ENCODE measurements around the gene SMLR1. TPM values are rescaled to one million over a fixed set of nuclear protein-coding genes. Genes with fewer than 3 reads are reported as not detected.

Gene SMLR1
- total RNA-seq, 1 donor from 2014 or later: not detected

DNA sequence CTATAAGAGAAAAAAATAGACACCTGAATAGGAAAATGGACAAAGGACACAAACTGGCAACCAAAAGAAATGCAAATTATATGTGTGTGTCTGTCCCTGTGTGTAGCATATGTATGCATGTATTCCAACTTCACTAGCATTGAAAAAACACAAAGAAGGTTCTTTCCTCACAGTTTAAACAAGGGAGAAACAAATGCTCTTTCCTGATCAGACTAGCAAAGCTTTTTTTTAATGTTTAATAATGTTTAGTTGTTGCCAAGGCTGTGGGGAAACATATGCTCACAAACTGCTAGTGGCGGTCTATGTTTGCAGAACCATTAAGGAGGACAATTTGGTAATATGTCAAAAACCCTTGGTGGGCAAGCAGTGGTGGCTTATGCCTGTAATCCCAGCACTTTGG is 22.4 kb downstream of the SMLR1 start:
- Histone ChIP-seq H3K36me3 (no peaks in the 10 kb centered on the region), H3K9me3 (no peaks in the 10 kb centered on the region), H3K27me3 (ENCODE audit: low read depth) (no peaks in the 10 kb centered on the region), H3K4me3 (no peak overlapping the region), H3K27ac (no peak overlapping the region), H3K4me1 (no peaks in the 10 kb centered on the region)
- DNase-seq (no peak), ATAC-seq (no peak)
- intact Hi-C loops (cut with DNase I): no loop called here
- no peak for TF ChIP-seq CTCF (IDR thresholded peaks at IDR 0.05)

DNA sequence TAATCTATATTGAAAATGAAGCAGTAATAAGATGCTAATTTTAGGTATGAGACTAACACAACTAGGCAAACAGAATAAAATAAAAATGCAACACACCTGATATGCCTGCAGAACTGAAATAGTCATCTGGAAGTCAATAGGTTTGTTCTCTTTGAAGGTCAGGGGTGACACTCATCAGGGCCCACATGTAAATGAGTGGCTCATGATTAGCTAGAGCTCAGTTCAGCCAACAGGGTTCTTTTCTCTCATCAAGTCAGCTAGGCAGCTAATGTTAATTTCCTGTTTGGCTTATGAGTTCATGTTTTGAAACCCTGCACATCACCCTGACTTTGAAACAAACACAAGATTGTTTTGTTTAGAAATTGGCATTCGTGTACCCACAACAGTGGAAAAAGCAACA is 23.8 kb downstream of the SMLR1 start:
- Histone ChIP-seq H3K27ac (no peak overlapping the region), H3K27me3 (ENCODE audit: low read depth) (no peaks in the 10 kb centered on the region), H3K4me3 (no peak overlapping the region), H3K9me3 (no peaks in the 10 kb centered on the region), H3K36me3 (peaks cover 6% of the 10 kb centered on the region), H3K4me1 (no peaks in the 10 kb centered on the region)
- ATAC-seq (no peak), DNase-seq (no peak)
- intact Hi-C loops (cut with DNase I): no loop called here
- TF ChIP-seq CTCF (IDR thresholded peaks at IDR 0.05): no peak

GRCh38 chr6:130852844-130853554 is 25.8 kb downstream of the SMLR1 start:
- ATAC-seq: no peak
- Histone ChIP-seq H3K4me3 (no peak overlapping the region), H3K27me3 (ENCODE audit: low read depth) (no peaks in the 10 kb centered on the region), H3K9me3 (no peaks in the 10 kb centered on the region), H3K27ac (no peak overlapping the region), H3K4me1 (no peaks in the 10 kb centered on the region), H3K36me3 (peaks cover 6% of the 10 kb centered on the region)
- DNase-seq: no peak
- TF ChIP-seq CTCF (IDR thresholded peaks at IDR 0.05): no peak
- intact Hi-C loops (cut with DNase I): no loop called here

- no peaks in the 10 kb centered on the region for H3K4me1 ChIP-seq
- DNase-seq: no peak
- no peaks in the 10 kb centered on the region for H3K27me3 ChIP-seq (ENCODE audit: low read depth)
- no peak overlapping the region for H3K27ac ChIP-seq
- intact Hi-C loops (cut with DNase I): no loop called here
- H3K9me3 ChIP-seq: no peaks in the 10 kb centered on the region
- no peak for TF ChIP-seq CTCF (IDR thresholded peaks at IDR 0.05)
- ATAC-seq: no peak
- H3K36me3 ChIP-seq: peaks cover 6% of the 10 kb centered on the region
- H3K4me3 ChIP-seq: no peak overlapping the region
Measured at GRCh38 chr6:130853555-130854183, 26.5 kb downstream of the SMLR1 start.

DNA sequence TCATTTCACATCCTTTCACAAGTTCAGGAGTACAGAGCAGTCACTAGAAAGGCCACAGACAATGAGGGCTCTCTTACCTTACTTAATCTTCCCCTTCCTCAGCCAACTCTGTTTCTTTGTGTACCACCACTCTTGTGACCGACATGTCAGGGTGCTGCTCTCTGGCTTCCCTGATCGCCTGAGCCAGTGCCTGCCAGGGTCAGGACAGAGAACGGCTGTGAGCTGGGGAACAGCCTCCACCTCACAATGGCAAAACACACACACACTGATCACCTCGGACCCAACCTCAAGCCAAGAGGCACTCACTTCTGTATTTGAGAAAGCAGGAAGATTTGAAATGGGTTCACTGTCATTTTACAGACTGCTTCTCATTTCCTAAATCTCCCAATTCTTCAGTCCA is 30.8 kb downstream of the SMLR1 start:
- Histone ChIP-seq H3K4me3 (no peak overlapping the region), H3K9me3 (no peaks in the 10 kb centered on the region), H3K4me1 (no peaks in the 10 kb centered on the region), H3K27me3 (ENCODE audit: low read depth) (no peaks in the 10 kb centered on the region), H3K27ac (no peak overlapping the region), H3K36me3 (peaks cover 7% of the 10 kb centered on the region)
- no peak for TF ChIP-seq CTCF (IDR thresholded peaks at IDR 0.05)
- ATAC-seq (no peak), DNase-seq (no peak)
- intact Hi-C loops (cut with DNase I): no loop called here

Data from lower lobe of right lung (tissue), 2 donors.